Measurements from ENCODE around the gene ZSWIM6. TPM values are rescaled to one million over a fixed set of nuclear protein-coding genes. Genes with fewer than 3 reads are reported as not detected.
A peak's percentile ranks its signal among the peaks of the same experiment; 100 is the strongest.

Gene ZSWIM6
- total RNA-seq, 2 experiments from 2014 or later, result 5.5 to 5.7 TPM

DNA sequence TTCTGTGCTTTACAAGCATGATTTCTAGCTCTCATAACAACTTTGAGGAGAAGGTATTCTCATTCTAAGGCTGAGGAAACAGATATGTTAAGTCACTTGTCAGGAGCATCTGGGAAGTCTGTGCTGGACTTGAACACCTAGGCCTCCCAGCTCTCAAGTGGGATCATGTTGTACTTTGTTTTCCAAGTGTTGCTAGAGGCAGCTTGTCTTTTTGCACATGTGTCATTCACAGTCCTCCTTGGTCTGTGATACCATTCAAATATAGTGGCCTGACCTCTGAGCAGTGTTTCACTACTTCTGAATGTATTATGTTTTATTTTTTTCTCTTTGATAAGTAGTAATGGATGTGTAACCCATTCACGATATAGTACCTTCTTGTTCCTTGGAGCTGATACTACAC lies 21.2 kb downstream of the ZSWIM6 start:
- peaks cover 14% of the 10 kb centered on the region for H3K9me3 Mint-ChIP-seq
- CTCF ChIA-PET, result interaction anchor here (0.8 to 1.1 kb wide), 2 partner anchors 21 to 304 kb away, joined by 3 read pairs; no protein-coding TSS in a partner anchor
- H3K4me3 Mint-ChIP-seq, result no peak overlapping the region
- no peak overlapping the region for H3K27ac Mint-ChIP-seq
- DNase-seq, result no peak
- peaks cover 17% of the 10 kb centered on the region for H3K4me1 Mint-ChIP-seq (ENCODE audit: low read depth)
- intact Hi-C loops (cut with micrococcal nuclease), result no loop called here
- H3K36me3 Mint-ChIP-seq, result peaks cover 7% of the 10 kb centered on the region
- POLR2A ChIA-PET, result no interaction called here
- no peaks in the 10 kb centered on the region for H3K27me3 Mint-ChIP-seq

DNA sequence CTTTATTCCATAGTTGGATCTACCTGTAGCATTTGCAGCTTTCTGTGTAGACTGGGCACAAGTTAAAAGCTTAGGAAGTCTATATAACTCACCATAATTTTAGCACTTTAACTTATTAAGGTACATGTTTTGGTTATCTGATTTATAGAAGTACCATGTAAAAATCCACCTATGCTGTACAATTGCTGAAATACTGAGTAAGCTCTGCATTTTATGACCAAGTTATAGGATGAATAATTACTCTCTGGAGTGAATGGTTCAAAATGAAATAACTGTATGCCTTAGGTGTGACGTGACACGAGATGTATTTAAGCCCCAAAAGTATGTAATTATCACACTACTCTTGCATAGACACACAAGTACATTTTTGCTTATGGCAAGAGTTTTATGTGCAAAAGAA lies 22.1 kb downstream of the ZSWIM6 start:
- H3K4me1 Mint-ChIP-seq (ENCODE audit: low read depth), result peaks cover 17% of the 10 kb centered on the region

DNA sequence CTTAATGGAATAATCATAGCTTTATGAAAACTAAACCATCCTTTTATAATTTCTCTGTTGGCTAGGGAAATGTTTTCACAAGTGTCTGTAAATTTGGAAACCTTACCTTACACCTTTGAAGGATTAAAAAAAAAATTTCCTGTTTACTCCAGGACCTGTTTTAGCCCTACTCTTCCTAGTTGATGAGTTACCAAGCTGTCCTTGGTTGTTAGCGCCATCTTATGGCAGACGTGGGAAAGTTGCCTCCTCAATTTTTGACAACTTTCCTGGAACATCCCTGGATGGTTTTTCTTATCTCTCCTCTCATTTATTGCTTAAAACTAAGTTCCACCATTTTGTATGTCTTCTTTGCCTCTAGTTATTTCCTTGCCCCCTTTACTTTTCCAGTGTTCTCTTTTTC lies 25.7 kb downstream of the ZSWIM6 start:
- peak; percentile 25 for DNase-seq
- Mint-ChIP-seq H3K27me3 (no peaks in the 10 kb centered on the region), H3K9me3 (peaks cover 14% of the 10 kb centered on the region), H3K4me3 (no peak overlapping the region), H3K4me1 (ENCODE audit: low read depth) (peaks cover 21% of the 10 kb centered on the region), H3K36me3 (peaks cover 14% of the 10 kb centered on the region), H3K27ac (no peak overlapping the region)
- intact Hi-C loops (cut with micrococcal nuclease), result no loop called here
- POLR2A ChIA-PET, result no interaction called here
- CTCF ChIA-PET, result interaction anchor here (0.8 to 3.1 kb wide), 5 partner anchors 10 to 302 kb away, joined by 3 to 10 read pairs (median 5); no protein-coding TSS in a partner anchor

More for the DNA sequence above, 22.1 kb downstream of the ZSWIM6 start:
- ChIA-PET CTCF (no interaction called here), POLR2A (no interaction called here)
- DNase-seq, result no peak
- Mint-ChIP-seq H3K4me3 (no peak overlapping the region), H3K27me3 (no peaks in the 10 kb centered on the region), H3K36me3 (peaks cover 10% of the 10 kb centered on the region), H3K27ac (no peak overlapping the region), H3K9me3 (peaks cover 14% of the 10 kb centered on the region)
- intact Hi-C loops (cut with micrococcal nuclease), result no loop called here

DNA sequence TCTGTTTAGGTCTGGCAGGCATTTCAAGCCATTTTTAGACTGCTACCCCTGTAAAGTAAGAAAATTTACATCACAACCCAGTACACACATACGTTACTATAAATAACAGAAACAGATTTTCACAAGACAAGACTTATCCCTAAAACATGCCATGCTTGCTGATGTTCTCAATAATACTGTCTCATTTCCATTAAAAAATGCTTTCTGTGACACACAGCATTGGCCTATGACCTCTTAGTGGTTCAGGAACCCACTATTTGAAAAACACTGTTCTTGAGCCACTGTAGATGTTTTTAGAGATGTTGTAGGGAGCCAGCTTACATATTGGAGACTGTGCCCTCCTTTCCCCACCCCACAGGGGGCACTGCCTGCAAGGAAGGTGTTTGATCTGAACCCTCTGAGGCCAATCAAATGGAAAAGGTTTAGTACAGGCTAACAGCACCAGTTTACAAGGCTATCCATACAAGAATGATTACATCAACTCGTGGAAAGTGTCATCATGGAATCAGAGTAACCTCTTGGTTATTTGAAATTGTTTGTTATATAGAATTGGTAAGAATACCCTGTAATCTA lies 30.8 kb downstream of the ZSWIM6 start:
- no peak overlapping the region for H3K27ac Mint-ChIP-seq
- peaks cover 10% of the 10 kb centered on the region for H3K36me3 Mint-ChIP-seq
- intact Hi-C loops (cut with micrococcal nuclease), result no loop called here
- no peaks in the 10 kb centered on the region for H3K27me3 Mint-ChIP-seq
- H3K4me1 Mint-ChIP-seq (ENCODE audit: low read depth), result peaks cover 14% of the 10 kb centered on the region
- CTCF ChIA-PET, result no interaction called here
- POLR2A ChIA-PET, result no interaction called here
- no peak overlapping the region for H3K4me3 Mint-ChIP-seq
- peaks cover 2% of the 10 kb centered on the region for H3K9me3 Mint-ChIP-seq
- DNase-seq, result no peak

DNA sequence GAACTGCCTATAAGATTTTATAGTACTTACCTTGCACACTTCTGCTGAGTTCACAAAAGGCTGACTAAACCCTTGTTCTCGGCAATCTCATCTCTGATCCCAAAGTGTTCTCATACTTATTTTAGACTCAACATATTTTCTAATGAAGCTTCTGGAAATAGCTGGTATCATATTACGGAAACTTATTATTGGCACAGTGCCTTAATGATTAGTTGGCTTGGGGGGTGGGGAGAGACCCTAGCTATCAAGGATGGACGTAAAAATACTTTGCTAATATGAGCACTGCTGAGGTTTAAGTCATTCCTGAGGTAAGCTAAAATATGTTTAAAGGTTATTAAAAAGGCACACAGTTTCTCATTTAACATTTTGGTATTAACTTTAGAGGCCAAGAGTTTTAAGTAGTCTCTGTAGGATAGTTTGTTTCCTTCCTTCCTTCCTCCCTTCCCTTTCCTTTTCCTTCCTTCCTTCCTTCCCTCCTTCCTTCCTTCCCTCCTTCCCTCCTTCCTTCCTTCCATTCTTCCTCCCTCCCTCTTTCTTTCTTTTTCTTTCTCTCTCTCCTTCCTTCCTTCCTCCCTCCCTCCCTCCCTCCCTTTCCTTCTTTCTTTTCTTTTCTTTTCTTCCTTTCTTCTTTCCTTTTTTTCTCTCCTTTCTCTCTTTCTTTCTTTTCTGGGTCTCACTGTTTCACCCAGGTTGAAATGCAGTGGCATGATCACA lies 31.5 kb downstream of the ZSWIM6 start:
- intact Hi-C loops (cut with micrococcal nuclease), result no loop called here
- Mint-ChIP-seq H3K4me3 (no peak overlapping the region), H3K36me3 (peaks cover 8% of the 10 kb centered on the region), H3K4me1 (ENCODE audit: low read depth) (peaks cover 14% of the 10 kb centered on the region), H3K27me3 (no peaks in the 10 kb centered on the region), H3K9me3 (no peaks in the 10 kb centered on the region), H3K27ac (no peak overlapping the region)
- DNase-seq, result no peak
- CTCF ChIA-PET, result no interaction called here
- POLR2A ChIA-PET, result no interaction called here

DNA sequence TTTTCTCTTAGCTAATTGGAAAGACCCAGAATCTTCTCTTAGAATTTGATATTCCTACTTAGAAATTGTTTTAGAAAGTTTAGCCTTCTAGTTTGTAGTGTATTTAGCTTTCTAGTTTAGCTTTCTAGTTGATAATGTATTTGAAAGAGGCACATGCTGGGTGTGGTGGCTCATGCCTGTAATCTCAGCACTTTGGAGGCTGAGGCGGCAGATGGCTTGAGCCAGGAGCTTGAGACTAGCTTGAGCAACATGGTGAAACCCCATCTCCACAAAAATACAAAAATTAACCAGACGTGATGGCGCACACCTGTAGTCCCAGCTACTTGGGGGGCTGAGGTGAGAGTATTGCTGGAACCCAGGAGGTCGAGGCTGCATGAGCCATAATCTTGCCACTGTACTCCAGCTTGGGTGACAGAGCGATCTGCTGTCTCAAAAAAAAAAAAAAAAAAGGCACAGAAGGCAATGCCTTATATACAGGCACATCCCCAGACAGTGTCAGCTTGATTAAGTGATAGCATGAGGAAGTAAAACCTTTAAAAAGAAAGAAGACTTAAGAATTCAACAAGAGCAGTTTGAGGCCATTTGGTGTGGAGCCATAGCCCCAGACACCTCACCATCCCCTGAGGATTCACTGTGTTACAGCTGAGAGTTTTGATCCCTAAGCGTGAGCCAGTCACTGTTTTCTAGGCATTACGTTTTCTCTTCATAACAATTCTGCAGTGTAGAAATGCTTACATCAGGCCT lies 34.6 kb downstream of the ZSWIM6 start:
- Mint-ChIP-seq H3K9me3 (no peaks in the 10 kb centered on the region), H3K36me3 (peaks cover 2% of the 10 kb centered on the region), H3K27me3 (no peaks in the 10 kb centered on the region), H3K4me1 (ENCODE audit: low read depth) (peaks cover under 1% of the 10 kb centered on the region), H3K4me3 (no peak overlapping the region), H3K27ac (no peak overlapping the region)
- DNase-seq, result no peak
- intact Hi-C loops (cut with micrococcal nuclease), result no loop called here
- CTCF ChIA-PET, result interaction anchor here (0.6 kb wide), 1 partner anchor 70 kb away, joined by 3 read pairs; no protein-coding TSS in a partner anchor
- POLR2A ChIA-PET, result no interaction called here

DNA sequence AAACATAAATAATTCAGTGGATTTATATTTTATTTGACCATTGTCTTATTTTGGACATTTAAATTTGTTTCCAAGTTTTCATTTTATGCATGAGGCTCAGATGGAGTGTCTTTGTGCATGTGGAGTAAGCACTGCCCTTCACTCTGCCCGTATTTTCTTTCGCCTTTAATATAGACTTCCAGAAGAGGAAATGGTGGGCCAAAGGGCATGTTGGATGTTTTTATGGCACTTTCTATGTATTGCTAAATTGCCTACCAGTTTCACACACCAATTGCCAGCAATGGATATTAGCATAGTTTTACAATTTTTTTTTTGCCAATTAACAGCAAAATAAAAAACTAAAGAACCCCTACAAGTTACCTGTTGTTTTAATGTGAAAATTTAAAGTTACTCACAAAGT lies 38.4 kb downstream of the ZSWIM6 start:
- DNase-seq, result no peak
- ChIA-PET CTCF (interaction anchor here (1.2 kb wide), 1 partner anchor 13 kb away, joined by 3 read pairs; no protein-coding TSS in a partner anchor), POLR2A (no interaction called here)
- no peaks in the 10 kb centered on the region for H3K9me3 Mint-ChIP-seq
- no peaks in the 10 kb centered on the region for H3K27me3 Mint-ChIP-seq
- H3K36me3 Mint-ChIP-seq, result peaks cover 4% of the 10 kb centered on the region
- H3K4me3 Mint-ChIP-seq, result no peak overlapping the region
- H3K27ac Mint-ChIP-seq, result no peak overlapping the region
- H3K4me1 Mint-ChIP-seq (ENCODE audit: low read depth), result peaks cover 3% of the 10 kb centered on the region
- intact Hi-C loops (cut with micrococcal nuclease), result no loop called here

DNA sequence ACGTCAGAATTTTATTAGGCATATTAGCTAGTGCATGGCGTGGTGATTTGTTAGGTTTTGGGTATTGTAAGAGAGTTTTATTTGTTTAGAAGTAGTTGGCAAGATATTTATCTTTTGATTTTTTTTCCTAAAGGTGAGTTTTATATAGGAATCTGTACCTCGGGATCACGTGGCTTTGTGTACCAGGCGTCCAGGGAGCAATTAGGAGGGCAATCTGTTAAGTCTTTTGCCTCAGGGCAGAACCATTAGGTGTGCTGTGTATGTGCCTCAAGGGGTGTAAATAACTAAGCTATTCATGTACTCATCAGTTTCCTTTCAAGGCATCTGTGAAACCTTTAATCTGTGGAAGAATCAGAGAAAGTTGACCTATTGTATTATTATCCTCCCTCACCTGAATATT lies 39.4 kb downstream of the ZSWIM6 start:
- ChIA-PET CTCF (no interaction called here), POLR2A (no interaction called here)
- H3K9me3 Mint-ChIP-seq, result no peaks in the 10 kb centered on the region
- H3K4me3 Mint-ChIP-seq, result no peak overlapping the region
- peaks cover 2% of the 10 kb centered on the region for H3K36me3 Mint-ChIP-seq
- no peaks in the 10 kb centered on the region for H3K27me3 Mint-ChIP-seq
- no peak overlapping the region for H3K27ac Mint-ChIP-seq
- intact Hi-C loops (cut with micrococcal nuclease), result no loop called here
- H3K4me1 Mint-ChIP-seq (ENCODE audit: low read depth), result peaks cover 3% of the 10 kb centered on the region
- DNase-seq, result no peak

DNA sequence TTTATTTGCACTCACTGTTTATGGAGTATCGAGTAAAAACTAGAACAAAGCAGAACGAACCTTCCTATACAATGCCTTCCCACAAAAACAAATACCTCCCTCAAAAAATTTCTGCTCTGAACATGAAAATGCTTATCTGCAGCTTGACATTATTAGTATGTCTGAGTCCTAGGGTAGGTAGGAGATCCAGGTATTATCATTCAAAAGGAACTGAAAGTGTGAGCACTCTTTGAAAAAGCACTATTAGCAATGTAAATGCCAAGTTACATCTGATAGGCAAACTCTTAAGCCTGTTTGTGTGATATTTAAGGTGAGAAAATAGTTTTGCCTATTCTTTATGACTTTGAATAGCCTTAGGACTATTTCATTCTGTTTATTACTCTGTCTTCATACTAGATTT lies 47.6 kb downstream of the ZSWIM6 start:
- ChIA-PET CTCF (no interaction called here), POLR2A (no interaction called here)
- Mint-ChIP-seq H3K9me3 (no peaks in the 10 kb centered on the region), H3K27me3 (no peaks in the 10 kb centered on the region), H3K36me3 (no peaks in the 10 kb centered on the region), H3K4me3 (no peak overlapping the region), H3K4me1 (ENCODE audit: low read depth) (no peaks in the 10 kb centered on the region), H3K27ac (no peak overlapping the region)
- DNase-seq, result no peak
- intact Hi-C loops (cut with micrococcal nuclease), result no loop called here

DNA sequence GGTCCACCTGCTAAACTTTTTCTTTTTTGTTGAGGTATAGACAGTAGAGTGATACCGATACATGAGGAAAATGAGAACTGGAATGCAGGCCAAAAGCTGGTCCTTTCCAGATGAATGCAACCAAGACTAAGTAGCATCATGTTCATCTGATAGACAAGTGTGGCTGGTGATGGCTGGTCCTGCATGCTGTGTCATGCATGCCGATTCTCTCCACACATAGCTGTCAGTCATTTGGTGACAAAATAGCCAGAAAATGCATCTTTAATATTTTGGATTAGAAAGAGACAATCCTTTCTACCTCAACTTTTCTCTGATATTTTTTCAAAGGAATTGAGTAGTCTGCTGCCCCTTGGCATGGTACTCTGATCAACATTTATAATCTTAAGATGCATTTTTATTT lies 49.9 kb downstream of the ZSWIM6 start:
- intact Hi-C loops (cut with micrococcal nuclease), result no loop called here
- H3K36me3 Mint-ChIP-seq, result no peaks in the 10 kb centered on the region
- no peak overlapping the region for H3K4me3 Mint-ChIP-seq
- H3K27ac Mint-ChIP-seq, result no peak overlapping the region
- no peaks in the 10 kb centered on the region for H3K9me3 Mint-ChIP-seq
- CTCF ChIA-PET, result no interaction called here
- H3K27me3 Mint-ChIP-seq, result no peaks in the 10 kb centered on the region
- no peak for DNase-seq
- POLR2A ChIA-PET, result no interaction called here
- H3K4me1 Mint-ChIP-seq (ENCODE audit: low read depth), result peaks cover 3% of the 10 kb centered on the region

DNA sequence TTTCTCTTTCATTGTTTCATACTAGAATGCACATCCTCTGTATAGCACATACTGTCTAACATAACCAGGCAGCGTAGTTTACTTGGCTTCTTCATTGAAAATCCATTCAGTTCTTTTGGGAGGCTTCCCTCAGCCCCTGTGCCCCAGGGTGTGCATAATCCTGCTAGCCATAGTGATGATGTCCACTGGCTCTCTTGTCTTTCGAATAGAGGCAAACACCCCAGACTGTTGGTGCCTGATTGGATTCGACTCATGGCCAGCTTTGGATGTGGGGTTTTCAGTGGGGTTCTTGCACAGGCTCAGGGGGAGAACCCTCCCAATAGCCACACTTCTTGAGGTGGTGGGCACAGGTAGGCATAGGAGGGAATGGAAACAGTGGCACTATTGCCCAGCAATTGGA lies 53.6 kb downstream of the ZSWIM6 start:
- no peak for DNase-seq
- peaks cover 3% of the 10 kb centered on the region for H3K36me3 Mint-ChIP-seq
- ChIA-PET CTCF (no interaction called here), POLR2A (no interaction called here)
- no peaks in the 10 kb centered on the region for H3K9me3 Mint-ChIP-seq
- no peak overlapping the region for H3K27ac Mint-ChIP-seq
- intact Hi-C loops (cut with micrococcal nuclease), result no loop called here
- H3K4me1 Mint-ChIP-seq (ENCODE audit: low read depth), result peaks cover 6% of the 10 kb centered on the region
- no peaks in the 10 kb centered on the region for H3K27me3 Mint-ChIP-seq
- H3K4me3 Mint-ChIP-seq, result no peak overlapping the region

DNA sequence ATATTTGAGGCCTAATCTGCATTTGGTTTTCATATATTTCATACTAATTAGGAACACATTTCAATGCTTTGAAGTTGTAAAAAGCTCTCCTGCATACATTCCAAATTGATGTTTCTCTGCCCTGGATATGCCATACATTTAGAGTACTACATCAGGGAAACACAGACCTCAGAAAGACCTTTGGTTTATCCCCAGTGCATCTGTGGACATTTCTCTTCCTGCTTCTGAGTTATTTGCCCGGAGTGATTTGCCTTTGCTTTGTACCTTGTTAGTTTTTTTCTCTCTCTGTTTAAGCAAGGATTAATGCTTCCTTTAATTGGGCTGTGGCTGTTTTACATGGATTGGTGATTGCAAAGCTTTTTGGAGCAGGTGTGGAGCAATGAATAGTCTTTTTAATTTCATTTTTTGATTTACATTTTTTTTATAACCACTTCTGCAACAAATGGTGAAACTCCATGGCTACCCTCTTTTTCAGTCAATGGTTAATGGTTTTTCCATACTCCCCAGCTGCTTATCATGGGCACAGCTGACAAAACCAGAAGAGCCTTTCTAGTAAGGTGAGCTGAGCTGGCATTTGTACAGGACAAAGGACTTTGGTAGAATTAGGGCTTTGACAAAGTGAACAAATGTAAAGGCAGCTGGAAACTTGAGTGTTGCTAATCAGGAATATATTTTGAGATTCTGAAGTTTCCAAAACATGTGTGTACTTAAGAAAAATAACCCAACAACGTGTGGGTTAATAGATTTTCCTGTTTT lies 54.2 kb downstream of the ZSWIM6 start:
- H3K27me3 Mint-ChIP-seq, result no peaks in the 10 kb centered on the region
- no peaks in the 10 kb centered on the region for H3K9me3 Mint-ChIP-seq
- no peak overlapping the region for H3K27ac Mint-ChIP-seq
- H3K4me3 Mint-ChIP-seq, result no peak overlapping the region
- POLR2A ChIA-PET, result no interaction called here
- H3K36me3 Mint-ChIP-seq, result peaks cover 4% of the 10 kb centered on the region
- CTCF ChIA-PET, result no interaction called here
- peaks cover 6% of the 10 kb centered on the region for H3K4me1 Mint-ChIP-seq (ENCODE audit: low read depth)
- intact Hi-C loops (cut with micrococcal nuclease), result no loop called here
- no peak for DNase-seq

Measured in activated CD4-positive, alpha-beta memory T cell treated with anti-CD3 and anti-CD28 coated beads for 36 hours (primary cell).